GM12874 (cell line): Measurements from ENCODE around the gene ADARB1.

Experiments used
- CTCF ChIP-seq: IDR thresholded peaks from 2 replicates; pipeline ENCODE4 v1.5.1; 2011; ENCODE audit warnings: low read depth, mild to moderate bottlenecking, control low read depth, low read length, moderate library complexity; ENCODE audit not compliant: insufficient read depth

ADARB1 gene

GRCh38 chr21:45074048-45074817, at the start of gene ADARB1:
ADARB1 (plus strand) TSS chr21:45074580; CDS start chr21:45171657, 97,077 bp downstream.
- TF ChIP-seq CTCF = no peak

- TF ChIP-seq CTCF = no peak
Measured at GRCh38 chr21:45026066-45026745, 48.2 kb upstream of the ADARB1 start.

GRCh38 chr21:45026826-45027225, 47.6 kb upstream of the ADARB1 start:
- TF ChIP-seq CTCF = no peak

GRCh38 chr21:45027241-45028196, 46.9 kb upstream of the ADARB1 start:
- no peak for TF ChIP-seq CTCF

- no peak for TF ChIP-seq CTCF
Measured at GRCh38 chr21:45029298-45029947, 45.0 kb upstream of the ADARB1 start.

GRCh38 chr21:45029948-45030681, 44.3 kb upstream of the ADARB1 start:
- no peak for TF ChIP-seq CTCF
